H1 (cell line): ENCODE results near the gene HSPA4. TPM values are rescaled to one million over a fixed set of nuclear protein-coding genes. Genes with fewer than 3 reads are reported as not detected.

ENCODE experiments used
- BACH1 ChIP-seq: IDR thresholded peaks from 2 replicates; pipeline ENCODE4 v1.6.1; 2012; ENCODE audit warnings: low read length, improper control_type of control experiment
- CBX5 ChIP-seq: fragments of 300-800, 300-1000 bp; sonication (generic); IDR thresholded peaks from 2 replicates; pipeline ENCODE4 v1.7.1; 2016; ENCODE audit warnings: antibody characterized with exemption, low read length, low read depth
- CHD7 ChIP-seq: fragments of 300-600 bp; sonication (generic); IDR thresholded peaks from 2 replicates; pipeline ENCODE4 v1.7.1; 2012; ENCODE audit warnings: low read length, moderate library complexity, mild to moderate bottlenecking, inconsistent platforms; ENCODE audit not compliant: insufficient replicate concordance
- CTCF ChIP-seq, 3 experiments: IDR thresholded peaks; 1 replicate in 2 of 3; 2 replicates in 1 of 3; pipeline versions ENCODE4 v1.5.1 to v1.6.1; 2011; ENCODE audit warnings: low read length in 3 of 3, mild to moderate bottlenecking in 3 of 3, inconsistent platforms in 2 of 3, low read depth in 1 of 3, moderate library complexity in 1 of 3; ENCODE audit not compliant: insufficient read depth in 1 of 3; ENCODE audit errors: control extremely low read depth in 1 of 3
- EZH2 ChIP-seq: fragments of 200-600 bp; sonication (generic); IDR thresholded peaks from 2 replicates; pipeline ENCODE4 v1.7.1; 2012; ENCODE audit warnings: low read depth, mild to moderate bottlenecking, moderate library complexity, low read length, inconsistent platforms; ENCODE audit not compliant: severe bottlenecking
- RXRA ChIP-seq: IDR thresholded peaks from 2 replicates; pipeline ENCODE4 v1.6.1; 2011; ENCODE audit warnings: low read depth, mild to moderate bottlenecking, low read length, moderate library complexity; ENCODE audit not compliant: insufficient read depth
- SP2 ChIP-seq: IDR thresholded peaks from 2 replicates; pipeline ENCODE4 v1.6.1; 2012; ENCODE audit warnings: mild to moderate bottlenecking, low read length, inconsistent platforms
- SP4 ChIP-seq: IDR thresholded peaks from 2 replicates; pipeline ENCODE4 v1.6.1; 2012; ENCODE audit warnings: low read length, inconsistent platforms
- TEAD4 ChIP-seq: IDR thresholded peaks from 2 replicates; pipeline ENCODE4 v1.6.1; 2012; ENCODE audit warnings: low read depth, low read length, inconsistent platforms, mixed read lengths
- ZNF274 ChIP-seq: IDR thresholded peaks from 2 replicates; pipeline ENCODE4 v1.7.0; 2012; ENCODE audit warnings: low read length, borderline replicate concordance; ENCODE audit errors: extremely low read depth
- polyA plus RNA-seq, 7 experiments: library from polyadenylated mRNA; depleted of rRNA in 3 of 7; stranded (reverse) in 5 of 7; unstranded in 2 of 7; fragments of >200 nt in 5 of 7; fragments of 200-250 nt in 2 of 7; gene quantifications; 1 replicate in 5 of 7; 2 replicates in 1 of 7; 4 replicates in 1 of 7; pipeline versions ENCODE4 v1.2.1 to v1.2.3, GENCODE V29; 2011 to 2013; ENCODE audit warnings: missing spikeins in 2 of 7, mixed read lengths in 2 of 7
- total RNA-seq: library from RNA; stranded (reverse); fragmentation: NEBNext Ultra II Directional; extraction: Animal tissue kit (Norgen Biotek cat#: 25700); gene quantifications from 2 replicates; pipeline ENCODE4 v1.2.1, GENCODE V29; 2021

HSPA4 gene
- total and polyA plus RNA-seq, 2 of the 8 experiments (the other 6 are each of a cell fraction or from before 2014, with no cell fraction given), result 28.9 to 445 TPM

DNA sequence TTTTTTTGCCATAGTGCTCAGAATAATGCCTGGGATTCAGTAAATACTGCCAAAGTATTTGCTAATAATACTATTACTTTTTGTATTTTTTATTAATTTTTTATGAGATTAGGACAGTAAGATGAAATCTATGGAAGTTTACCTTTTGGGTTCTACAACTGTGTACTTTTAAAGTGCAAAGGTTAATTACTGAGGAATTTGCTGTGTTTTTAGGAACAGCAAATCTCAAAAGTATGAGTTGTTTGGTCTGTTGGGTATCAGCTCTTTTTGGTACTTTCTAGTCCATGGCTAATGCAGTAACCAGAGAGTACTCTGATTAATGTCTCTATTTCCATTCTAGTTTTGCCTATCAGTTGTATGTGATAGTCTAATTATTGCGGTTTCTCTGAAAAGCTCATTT lies 5.1 kb downstream of the HSPA4 start (continued):
- TF ChIP-seq CHD7 (no peak), BACH1 (no peak), CTCF (IDR thresholded peaks at IDR 0.05; ENCODE audit: control extremely low read depth in 1 of 3, insufficient read depth in 1 of 3, low read depth in 1 of 3, low read length in 3 of 3) (no peak), CBX5 (no peak), SP2 (no peak), EZH2 (no peak), TEAD4 (no peak), ZNF274 (no peak), SP4 (no peak), RXRA (no peak)
